CD4-positive, alpha-beta T cell treated with Interleukin-15 for 4 hours (primary cell): ENCODE measurements around the gene ARHGEF16.

Source experiments
- DNase-seq: peaks from one replicate; pipeline ENCODE4 v3.0.0-alpha.2; 2020; ENCODE audit warnings: low spot score

Gene ARHGEF16

DNA sequence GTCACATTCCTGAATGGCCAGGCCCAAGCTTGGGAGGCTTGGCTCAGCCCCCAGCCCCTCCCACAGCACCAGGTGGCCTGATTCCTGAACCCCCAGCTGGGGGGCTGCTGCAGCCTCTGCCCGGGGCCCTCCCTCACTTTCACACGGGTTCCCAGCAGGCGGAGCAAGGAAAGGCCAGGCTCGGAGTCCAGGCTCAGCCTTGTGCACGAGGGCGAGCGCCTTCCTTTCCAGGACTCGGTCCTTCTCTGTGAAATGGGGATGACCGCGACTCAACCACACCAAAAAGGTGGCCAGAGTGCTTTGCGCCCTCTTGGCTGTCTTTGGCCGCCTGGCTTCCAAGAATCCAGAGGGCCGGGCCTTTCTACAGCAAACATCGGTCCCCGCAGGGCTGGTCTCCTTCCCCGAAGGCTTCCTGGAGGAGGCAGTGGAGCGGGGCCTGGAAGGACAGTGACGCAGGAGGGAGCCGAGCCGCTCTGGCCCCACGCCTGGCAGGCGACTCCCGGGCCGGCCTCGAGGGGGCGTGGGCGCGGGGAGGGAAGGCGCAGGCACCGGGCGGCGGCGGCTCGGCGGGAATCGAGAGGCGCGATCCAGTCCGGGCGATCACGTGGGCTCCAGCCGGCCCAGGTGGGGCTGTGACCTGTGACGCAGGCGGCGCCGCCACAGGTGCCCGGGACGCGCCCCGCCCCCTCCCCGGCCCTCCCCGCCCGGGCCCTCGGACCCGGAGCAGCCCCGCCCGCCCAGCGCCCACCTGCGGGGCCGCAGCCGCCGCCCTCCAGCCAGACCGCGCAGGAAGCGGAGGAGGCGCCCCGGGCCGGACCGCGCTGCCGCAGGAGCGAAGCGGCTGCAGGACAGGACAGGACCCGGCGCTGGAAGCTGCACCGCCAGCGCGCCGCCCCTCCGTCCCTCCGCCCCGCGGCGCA, at the start of gene ARHGEF16:
Gene ARHGEF16, plus strand, starts transcription at position 775 of the 920 bp plus-strand sequence. CDS start 8,420 bp downstream, outside the sequence.
- peak; percentile 16 for DNase-seq

GRCh38 chr1:3404801-3405200, 49.7 kb upstream of the ARHGEF16 start:
- DNase-seq: no peak

DNA sequence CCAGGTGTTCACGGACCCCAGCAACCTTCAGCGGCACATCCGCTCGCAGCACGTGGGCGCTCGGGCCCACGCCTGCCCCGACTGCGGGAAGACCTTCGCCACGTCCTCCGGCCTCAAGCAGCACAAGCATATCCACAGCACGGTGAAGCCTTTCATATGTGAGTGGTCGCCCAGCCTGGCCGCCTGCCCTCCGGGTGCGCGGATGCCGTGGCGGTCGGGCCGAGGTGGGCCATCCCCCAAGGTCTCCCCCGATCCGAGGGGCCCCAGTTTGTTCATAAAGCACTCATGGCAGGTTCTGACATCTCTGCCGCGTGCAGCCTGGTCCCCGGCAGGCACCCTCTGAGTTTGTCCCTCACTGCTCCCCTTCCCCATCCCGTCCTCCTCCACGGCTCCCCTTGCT, 49.0 kb upstream of the ARHGEF16 start:
- no peak for DNase-seq

- no peak for DNase-seq
Observed at GRCh38 chr1:3405974-3406867, 48.2 kb upstream of the ARHGEF16 start.

- DNase-seq: no peak
Observed at GRCh38 chr1:3407021-3407420, 47.4 kb upstream of the ARHGEF16 start.

GRCh38 chr1:3408751-3409266, 45.7 kb upstream of the ARHGEF16 start:
- no peak for DNase-seq

GRCh38 chr1:3409366-3410141, 44.9 kb upstream of the ARHGEF16 start:
- no peak for DNase-seq

GRCh38 chr1:3410142-3410925, 44.1 kb upstream of the ARHGEF16 start:
- no peak for DNase-seq

- DNase-seq: no peak
Observed at GRCh38 chr1:3411806-3412205, 42.7 kb upstream of the ARHGEF16 start.

- no peak for DNase-seq
Observed at GRCh38 chr1:3412376-3412775, 42.1 kb upstream of the ARHGEF16 start.

- no peak for DNase-seq
Observed at GRCh38 chr1:3413975-3414710, 40.3 kb upstream of the ARHGEF16 start.

- no peak for DNase-seq
Observed at GRCh38 chr1:3415260-3416090, 39.0 kb upstream of the ARHGEF16 start.

DNA sequence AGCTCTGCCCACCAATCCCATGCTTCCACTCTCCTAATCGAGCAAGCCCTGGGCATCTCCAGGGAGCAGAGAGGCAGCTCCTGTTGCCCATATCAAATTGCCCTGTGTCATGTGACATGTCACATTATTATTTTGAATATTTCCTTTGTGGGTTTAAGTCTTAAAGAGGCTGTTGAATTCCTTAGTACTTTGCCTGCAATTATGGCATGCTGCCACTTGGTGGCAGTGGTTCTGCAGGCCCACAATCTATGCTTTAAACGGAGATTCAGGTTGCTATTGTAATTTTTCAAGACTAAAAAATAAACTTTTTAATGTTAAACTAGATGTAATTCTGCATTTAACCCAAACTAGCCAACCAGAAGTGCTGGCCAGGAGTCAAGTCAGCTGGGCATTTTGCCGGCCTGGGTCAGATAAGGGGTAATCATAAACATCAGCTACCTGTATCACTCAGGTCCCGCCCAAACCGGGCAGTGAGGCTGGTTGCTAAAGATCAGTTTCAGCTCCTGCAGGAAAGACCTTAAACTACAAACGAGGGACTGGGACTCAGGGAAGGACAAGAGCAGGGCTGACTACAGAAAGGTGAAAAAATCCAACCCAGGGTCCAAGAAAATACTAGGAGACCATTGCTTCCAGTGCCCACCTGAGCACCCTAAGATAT, 37.3 kb upstream of the ARHGEF16 start:
- DNase-seq: no peak

- DNase-seq: no peak
Observed at GRCh38 chr1:3417934-3418333, 36.5 kb upstream of the ARHGEF16 start.

GRCh38 chr1:3418600-3418999, 35.9 kb upstream of the ARHGEF16 start:
- DNase-seq: no peak

DNA sequence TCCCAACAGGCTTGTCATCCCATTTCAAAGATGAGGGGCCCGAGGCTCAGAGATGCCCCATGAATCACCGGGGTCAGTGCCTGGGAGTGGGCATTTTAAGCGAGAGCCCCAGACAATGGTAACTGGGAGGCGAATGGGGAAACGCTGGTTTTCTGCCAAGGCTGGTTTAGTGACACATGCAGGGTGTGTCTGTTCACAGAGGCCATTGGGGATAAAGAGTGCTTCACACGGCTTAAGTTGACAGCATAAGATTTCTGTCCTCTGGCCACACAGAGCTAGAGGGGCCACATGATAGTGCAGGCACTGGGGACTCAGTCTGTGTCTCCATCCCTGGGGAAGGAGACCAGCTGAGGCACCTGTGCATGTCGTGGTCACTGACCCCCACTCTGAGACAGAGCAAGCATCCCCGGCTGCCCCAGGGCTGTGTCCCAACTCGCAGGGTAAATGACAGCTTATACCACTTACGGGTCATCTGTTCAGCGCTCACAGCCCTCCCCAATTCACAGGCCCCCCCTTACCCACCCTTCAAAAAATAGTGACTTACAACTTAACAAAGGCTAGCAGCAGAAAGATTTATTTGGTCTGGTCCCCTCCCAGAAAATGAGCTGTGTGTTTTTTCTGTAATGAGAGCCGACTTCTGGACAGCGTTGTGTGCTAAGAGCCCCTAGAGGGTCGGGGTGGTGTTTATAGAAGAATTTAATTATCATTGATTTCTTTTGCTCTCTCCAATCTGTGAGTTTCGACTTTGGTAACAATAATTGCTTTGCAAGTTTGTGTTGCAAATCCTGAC, 34.9 kb upstream of the ARHGEF16 start:
- no peak for DNase-seq

DNA sequence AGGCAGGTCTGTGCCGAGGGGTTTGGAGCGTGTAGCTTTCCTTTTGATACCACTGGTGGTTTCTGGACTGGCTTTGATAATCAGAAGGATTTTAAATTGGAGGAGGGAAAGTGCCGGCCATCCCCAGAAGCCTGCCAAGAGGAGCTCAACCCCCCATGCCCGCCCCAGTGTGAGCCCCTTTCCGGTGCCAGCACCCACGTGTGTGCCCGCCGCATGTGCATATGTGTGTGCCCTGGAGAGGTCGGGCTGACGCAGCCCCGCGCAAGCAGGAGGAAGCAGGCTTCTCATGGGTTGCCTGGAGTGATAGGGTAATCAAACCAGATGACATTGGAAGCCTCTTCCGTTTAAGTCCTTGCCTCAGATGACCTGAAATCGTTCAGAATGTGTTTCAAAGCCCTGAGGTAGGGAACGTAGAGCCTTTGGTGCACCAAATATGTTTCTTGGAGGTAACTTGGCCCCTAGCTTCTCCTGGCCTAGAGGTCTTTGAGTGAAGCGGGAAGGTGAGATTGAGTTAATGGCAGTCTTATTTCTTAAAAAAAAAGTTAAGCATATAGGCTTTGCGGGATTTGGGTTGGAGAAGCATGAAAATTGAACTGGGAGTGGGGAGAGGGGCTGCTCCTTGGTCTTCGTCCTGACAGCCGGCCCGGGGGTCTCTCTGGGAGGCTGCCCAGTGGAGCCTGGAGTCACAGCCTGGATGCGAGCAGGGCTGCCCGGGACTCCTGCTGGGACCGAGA, 34.1 kb upstream of the ARHGEF16 start:
- no peak for DNase-seq
